ENCODE data around the gene TIGAR. TPM values are rescaled to one million over a fixed set of nuclear protein-coding genes. Genes with fewer than 3 reads are reported as not detected.

Gene TIGAR
- polyA plus RNA-seq, 3 donors, result 5.5 to 16.0 (median 11.0) TPM

GRCh38 chr12:4346931-4347330 is 25.9 kb downstream of the TIGAR start:
- Mint-ChIP-seq H3K4me3 (no peak overlapping the region), H3K27me3 (ENCODE audit: low read depth in 3 of 3) (peaks cover 0 to 1% (median 0%) of the 10 kb centered on the region in 3 donors), H3K9me3 (peaks cover 4 to 18% (median 9%) of the 10 kb centered on the region in 7 donors), H3K36me3 (peaks cover 57 to 58% of the 10 kb centered on the region in 2 donors), H3K27ac (no peak overlapping the region), H3K4me1 (no peaks in the 10 kb centered on the region)
- no peak for DNase-seq
- Histone ChIP-seq H2AFZ (ENCODE audit: insufficient read depth, low read depth, low read length, poor library complexity, severe bottlenecking) (no peak overlapping the region), H3K4me3 (replicated peaks in 1 of 3; ENCODE audit: low read depth in 2 of 3, low read length in 3 of 3) (no peak overlapping the region), H3K27me3 (ENCODE audit: control insufficient read depth in 2 of 2, insufficient read depth in 2 of 2, low read length in 2 of 2) (no peaks in the 10 kb centered on the region), H3K9ac (ENCODE audit: insufficient read depth, low read length, poor library complexity, severe bottlenecking) (no peak overlapping the region), H4K20me1 (ENCODE audit: insufficient read depth, low read length) (peaks cover 14% of the 10 kb centered on the region), H3K36me3 (replicated peaks in 1 of 2; ENCODE audit: control insufficient read depth in 1 of 2, insufficient read depth in 2 of 2, low read length in 2 of 2) (peaks cover 25 to 51% of the 10 kb centered on the region in 2 donors), H3K4me2 (replicated peaks; ENCODE audit: extremely low read depth, low read length, poor library complexity, severe bottlenecking) (no peak overlapping the region), H3K79me2 (ENCODE audit: insufficient read depth, low read length) (no peaks in the 10 kb centered on the region), H3K27ac (ENCODE audit: low read depth in 1 of 2, low read length in 2 of 2) (no peak overlapping the region), H3K4me1 (ENCODE audit: control insufficient read depth in 1 of 2, insufficient read depth in 2 of 2, low read length in 2 of 2) (no peaks in the 10 kb centered on the region), H3K9me3 (replicated peaks in 1 of 2; ENCODE audit: control insufficient read depth in 1 of 2, insufficient read depth in 1 of 2, low read length in 2 of 2) (no peaks in the 10 kb centered on the region)
- intact Hi-C loops (cut with micrococcal nuclease), result no loop called here
- TF ChIP-seq, protein P1, sequence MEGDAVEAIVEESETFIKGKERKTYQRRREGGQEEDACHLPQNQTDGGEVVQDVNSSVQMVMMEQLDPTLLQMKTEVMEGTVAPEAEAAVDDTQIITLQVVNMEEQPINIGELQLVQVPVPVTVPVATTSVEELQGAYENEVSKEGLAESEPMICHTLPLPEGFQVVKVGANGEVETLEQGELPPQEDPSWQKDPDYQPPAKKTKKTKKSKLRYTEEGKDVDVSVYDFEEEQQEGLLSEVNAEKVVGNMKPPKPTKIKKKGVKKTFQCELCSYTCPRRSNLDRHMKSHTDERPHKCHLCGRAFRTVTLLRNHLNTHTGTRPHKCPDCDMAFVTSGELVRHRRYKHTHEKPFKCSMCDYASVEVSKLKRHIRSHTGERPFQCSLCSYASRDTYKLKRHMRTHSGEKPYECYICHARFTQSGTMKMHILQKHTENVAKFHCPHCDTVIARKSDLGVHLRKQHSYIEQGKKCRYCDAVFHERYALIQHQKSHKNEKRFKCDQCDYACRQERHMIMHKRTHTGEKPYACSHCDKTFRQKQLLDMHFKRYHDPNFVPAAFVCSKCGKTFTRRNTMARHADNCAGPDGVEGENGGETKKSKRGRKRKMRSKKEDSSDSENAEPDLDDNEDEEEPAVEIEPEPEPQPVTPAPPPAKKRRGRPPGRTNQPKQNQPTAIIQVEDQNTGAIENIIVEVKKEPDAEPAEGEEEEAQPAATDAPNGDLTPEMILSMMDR (IDR thresholded peaks at IDR 0.05), result no peak

- H3K79me2 ChIP-seq (ENCODE audit: insufficient read depth, low read length), result no peaks in the 10 kb centered on the region
Observed at GRCh38 chr12:4353785-4354208, 32.8 kb downstream of the TIGAR start.

More at GRCh38 chr12:4353785-4354208, 32.8 kb downstream of the TIGAR start:
- no peaks in the 10 kb centered on the region for H3K9me3 Mint-ChIP-seq
- H4K20me1 ChIP-seq (ENCODE audit: insufficient read depth, low read length), result no peaks in the 10 kb centered on the region
- peaks cover 52 to 54% of the 10 kb centered on the region in 2 donors for H3K36me3 Mint-ChIP-seq
- no peaks in the 10 kb centered on the region for H3K4me1 ChIP-seq (ENCODE audit: control insufficient read depth in 1 of 2, insufficient read depth in 2 of 2, low read length in 2 of 2)
- no peak overlapping the region for H3K4me3 Mint-ChIP-seq
- H3K36me3 ChIP-seq (replicated peaks in 1 of 2; ENCODE audit: control insufficient read depth in 1 of 2, insufficient read depth in 2 of 2, low read length in 2 of 2), result peaks cover 36 to 68% of the 10 kb centered on the region in 2 donors
- TF ChIP-seq, protein P1 (IDR thresholded peaks at IDR 0.05), result peak; percentile 26
- no peaks in the 10 kb centered on the region for H3K4me1 Mint-ChIP-seq
- no peak for DNase-seq
- no peaks in the 10 kb centered on the region for H3K27me3 ChIP-seq (ENCODE audit: control insufficient read depth in 2 of 2, insufficient read depth in 2 of 2, low read length in 2 of 2)
- no peaks in the 10 kb centered on the region for H3K9me3 ChIP-seq (replicated peaks in 1 of 2; ENCODE audit: control insufficient read depth in 1 of 2, insufficient read depth in 1 of 2, low read length in 2 of 2)
- 100% methylated on average over 1 of the region's 4 CpGs for WGBS (ENCODE audit: insufficient coverage)
- no peak overlapping the region for H3K27ac ChIP-seq (ENCODE audit: low read depth in 1 of 2, low read length in 2 of 2)
- no peak overlapping the region for H3K4me3 ChIP-seq (replicated peaks in 1 of 3; ENCODE audit: low read depth in 2 of 3, low read length in 3 of 3)
- peaks cover 0 to 2% (median 0%) of the 10 kb centered on the region in 3 donors for H3K27me3 Mint-ChIP-seq (ENCODE audit: low read depth in 3 of 3)
- no peak overlapping the region for H2AFZ ChIP-seq (ENCODE audit: insufficient read depth, low read depth, low read length, poor library complexity, severe bottlenecking)
- no peak overlapping the region for H3K4me2 ChIP-seq (replicated peaks; ENCODE audit: extremely low read depth, low read length, poor library complexity, severe bottlenecking)
- H3K27ac Mint-ChIP-seq, result no peak overlapping the region
- no peak overlapping the region for H3K9ac ChIP-seq (ENCODE audit: insufficient read depth, low read length, poor library complexity, severe bottlenecking)
- intact Hi-C loops (cut with micrococcal nuclease), result no loop called here

Measured in CD14-positive monocyte (primary cell).